A673 (cell line): ENCODE data around the gene NR0B2. TPM values are rescaled to one million over a fixed set of nuclear protein-coding genes. Genes with fewer than 3 reads are reported as not detected.
A peak's percentile ranks its signal among the peaks of the same experiment; 100 is the strongest.

Experiments
- BruUV-seq: library from RNA; stranded (reverse); fragments of 400-500 nt; replicated peaks from 2 replicates; lab custom pipeline; 2021; lab: Mats Ljungman, UMichigan
- CTCF ChIA-PET: fragments of 300-600 bp; sonication (Branson Sonifier 250); formaldehyde crosslinking; loops from one replicate; lab custom pipeline; 2022; ENCODE audit warnings: antibody characterized with exemption; lab: Charles Lee
- POLR2A ChIA-PET: fragments of 300-600 bp; sonication (Branson Sonifier 250); formaldehyde crosslinking; loops from one replicate; lab custom pipeline; 2022; ENCODE audit warnings: antibody characterized with exemption; ENCODE audit not compliant: low non-redundant PET; lab: Charles Lee
- DNase-seq: peaks from one replicate; pipeline ENCODE4 v3.0.0-alpha.2; 2015; ENCODE audit warnings: low spot score
- H3K27ac ChIP-seq: fragments of 200-600 bp; sonication (generic); 2 replicates; pipeline ENCODE4 v1.5.1; 2016; ENCODE audit warnings: mixed run types, low read depth, mild to moderate bottlenecking, mixed read lengths, antibody characterized with exemption, low read length; ENCODE audit not compliant: poor library complexity, severe bottlenecking
- H3K27me3 ChIP-seq: fragments of 200-600 bp; sonication (generic); replicated peaks from 2 replicates; pipeline ENCODE4 v1.6.1; 2017; ENCODE audit warnings: mixed run types, low read depth, mild to moderate bottlenecking, mixed read lengths, antibody characterized with exemption, low read length; ENCODE audit not compliant: insufficient read depth, poor library complexity
- H3K36me3 ChIP-seq: fragments of 200-600 bp; sonication (generic); 2 replicates; pipeline ENCODE4 v1.6.1; 2016; ENCODE audit warnings: mixed run types, mild to moderate bottlenecking, mixed read lengths, antibody characterized with exemption, low read length; ENCODE audit not compliant: insufficient read depth, poor library complexity, severe bottlenecking
- H3K4me1 ChIP-seq: fragments of 200-600 bp; sonication (generic); 2 replicates; pipeline ENCODE4 v1.6.1; 2017; ENCODE audit warnings: mixed run types, mild to moderate bottlenecking, mixed read lengths, antibody characterized with exemption, low read length; ENCODE audit not compliant: insufficient read depth, poor library complexity, severe bottlenecking
- H3K4me3 ChIP-seq: fragments of 200-600 bp; sonication (generic); 2 replicates; pipeline ENCODE4 v1.5.1; 2016; ENCODE audit warnings: low read depth, mixed run types, mild to moderate bottlenecking, mixed read lengths, low read length; ENCODE audit not compliant: poor library complexity, severe bottlenecking
- H3K9me3 ChIP-seq: fragments of 200-600 bp; sonication (generic); 2 replicates; pipeline ENCODE4 v1.6.1; 2016; ENCODE audit warnings: mixed run types, low read depth, mild to moderate bottlenecking, mixed read lengths, antibody characterized with exemption, low read length; ENCODE audit not compliant: poor library complexity, severe bottlenecking
- CTCF ChIP-seq: fragments of 300-800, 200-600 bp; sonication (generic); conservative IDR thresholded peaks from 2 replicates; pipeline ENCODE4 v1.5.1; 2017; ENCODE audit warnings: low read depth, mild to moderate bottlenecking, antibody characterized with exemption, low read length, moderate library complexity, mixed read lengths
- EZH2 ChIP-seq: fragments of 200-600 bp; sonication (generic); IDR thresholded peaks from 2 replicates; pipeline ENCODE4 v1.6.1; 2017; ENCODE audit warnings: borderline replicate concordance, low read depth, mild to moderate bottlenecking, mixed read lengths, antibody characterized with exemption, low read length; ENCODE audit not compliant: poor library complexity, severe bottlenecking
- intact Hi-C: fragments of 100-400 bp; cut with micrococcal nuclease; formaldehyde crosslinking; loops from one replicate; pipeline ENCODE4 v1.10.0; 2022; ENCODE audit not compliant: unreplicated experiment
- total RNA-seq: library from RNA; stranded (reverse); gene quantifications from 2 replicates; pipeline ENCODE4 v1.2.3, GENCODE V29; 2021

Gene NR0B2
- total RNA-seq, 1 experiment from 2014 or later: not detected

- POLR2A ChIA-PET: no interaction called here
- H3K4me3 ChIP-seq: peak overlapping the region; percentile 83
- BruUV-seq: TSS peak; percentile 64
- CTCF ChIA-PET: no interaction called here
- DNase-seq: no peak
- intact Hi-C loops: no loop called here
- peak overlapping the region; percentile 85 for H3K27ac ChIP-seq
- peaks cover 11% of the 10 kb centered on the region for H3K4me1 ChIP-seq
- H3K9me3 ChIP-seq: no peaks in the 10 kb centered on the region
- TF ChIP-seq CTCF (no peak), EZH2 (no peak)
- no peaks in the 10 kb centered on the region for H3K27me3 ChIP-seq
- H3K36me3 ChIP-seq: peaks cover 30% of the 10 kb centered on the region
These were observed 8.6 kb upstream of the NR0B2 start for GRCh38 chr1:26922431-26922729.

DNA sequence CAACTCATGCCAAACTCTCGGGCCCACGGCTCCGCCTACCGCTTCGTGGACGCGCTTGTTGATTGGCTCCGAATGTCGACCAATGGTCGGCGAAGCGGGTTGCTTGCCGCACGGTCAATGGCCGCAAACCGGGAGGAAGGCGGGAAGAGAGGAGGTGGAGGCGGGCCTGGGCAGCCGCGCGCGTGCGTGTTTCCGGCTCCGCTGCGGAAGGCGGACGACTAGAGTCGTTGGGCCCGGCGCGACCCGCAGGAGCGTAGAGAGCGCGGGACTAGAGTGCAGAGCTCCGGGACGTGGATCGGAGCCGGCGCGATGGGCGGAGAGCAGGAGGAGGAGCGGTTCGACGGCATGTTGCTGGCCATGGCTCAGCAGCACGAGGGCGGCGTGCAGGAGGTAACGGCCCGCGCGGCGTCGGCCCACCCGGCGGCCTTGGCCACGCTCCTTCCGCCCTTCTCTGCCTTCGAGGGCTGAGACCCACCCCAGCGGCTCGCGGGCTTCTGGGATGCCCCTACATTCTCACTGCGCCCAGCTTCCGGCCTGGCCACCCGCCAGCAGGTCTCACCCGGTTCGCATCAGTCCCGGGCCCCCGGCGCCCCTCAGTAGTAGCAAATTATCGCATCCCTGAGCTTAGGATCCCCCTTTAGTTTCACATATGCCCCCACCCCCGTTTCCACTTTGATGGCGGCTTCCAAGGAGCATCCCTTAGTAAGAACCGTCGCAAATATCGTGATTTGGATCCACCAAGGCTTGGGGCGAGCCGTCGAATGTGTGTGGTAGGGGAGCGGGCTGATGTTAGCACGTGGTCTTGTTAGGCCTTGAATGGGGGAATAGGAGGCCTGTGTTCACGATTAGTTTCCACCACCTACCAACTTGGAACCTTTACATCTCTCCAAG lies 8.0 kb upstream of the NR0B2 start, which contains the start of gene NUDC:
Gene NUDC (plus strand): TSS at position 204 of the 891 bp plus-strand sequence. CDS start 106 bp downstream, at position 310.
- Histone ChIP-seq H3K27ac (peak within 1 kb of the TSS; percentile 85), H3K4me3 (peak within 1 kb of the TSS; percentile 83), H3K27me3 (no peaks in the 10 kb centered on the region), H3K4me1 (peaks cover 11% of the 10 kb centered on the region), H3K36me3 (peaks cover 24% of the 10 kb centered on the region), H3K9me3 (no peaks in the 10 kb centered on the region)
- DNase-seq: peak; percentile 98
- CTCF ChIA-PET: no interaction called here
- TF ChIP-seq EZH2 (no peak), CTCF (no peak)
- intact Hi-C loops: no loop called here
- POLR2A ChIA-PET: no interaction called here
- no TSS peak for BruUV-seq

GRCh38 chr1:26921126-26921539 lies 7.4 kb upstream of the NR0B2 start:
- CTCF ChIA-PET: no interaction called here
- Histone ChIP-seq H3K27me3 (no peaks in the 10 kb centered on the region), H3K4me1 (peaks cover 11% of the 10 kb centered on the region), H3K36me3 (peaks cover 18% of the 10 kb centered on the region), H3K27ac (peak overlapping the region; percentile 49), H3K9me3 (no peaks in the 10 kb centered on the region), H3K4me3 (peak overlapping the region; percentile 83)
- no TSS peak for BruUV-seq
- no peak for DNase-seq
- POLR2A ChIA-PET: interaction anchor here (0.7 kb wide), 1 partner anchor 32 kb away, joined by 6 read pairs; no protein-coding TSS in a partner anchor
- TF ChIP-seq EZH2 (no peak), CTCF (no peak)
- intact Hi-C loops: no loop called here
